Measurements from ENCODE around the gene LAMA4. TPM values are rescaled to one million over a fixed set of nuclear protein-coding genes. Genes with fewer than 3 reads are reported as not detected.

Gene LAMA4
- total RNA-seq, 6 experiments from 2014 or later: 2.9 to 8.3 (median 4.2) TPM

GRCh38 chr6:112228480-112229332, 25.7 kb downstream of the LAMA4 start:
- WGBS (ENCODE audit: insufficient coverage, low coverage, low lambda C conversion rate, missing lambda C conversion rate): 86% methylated on average over 6 of the region's 7 CpGs
- ATAC-seq: no peak
- TF ChIP-seq, protein P1, sequence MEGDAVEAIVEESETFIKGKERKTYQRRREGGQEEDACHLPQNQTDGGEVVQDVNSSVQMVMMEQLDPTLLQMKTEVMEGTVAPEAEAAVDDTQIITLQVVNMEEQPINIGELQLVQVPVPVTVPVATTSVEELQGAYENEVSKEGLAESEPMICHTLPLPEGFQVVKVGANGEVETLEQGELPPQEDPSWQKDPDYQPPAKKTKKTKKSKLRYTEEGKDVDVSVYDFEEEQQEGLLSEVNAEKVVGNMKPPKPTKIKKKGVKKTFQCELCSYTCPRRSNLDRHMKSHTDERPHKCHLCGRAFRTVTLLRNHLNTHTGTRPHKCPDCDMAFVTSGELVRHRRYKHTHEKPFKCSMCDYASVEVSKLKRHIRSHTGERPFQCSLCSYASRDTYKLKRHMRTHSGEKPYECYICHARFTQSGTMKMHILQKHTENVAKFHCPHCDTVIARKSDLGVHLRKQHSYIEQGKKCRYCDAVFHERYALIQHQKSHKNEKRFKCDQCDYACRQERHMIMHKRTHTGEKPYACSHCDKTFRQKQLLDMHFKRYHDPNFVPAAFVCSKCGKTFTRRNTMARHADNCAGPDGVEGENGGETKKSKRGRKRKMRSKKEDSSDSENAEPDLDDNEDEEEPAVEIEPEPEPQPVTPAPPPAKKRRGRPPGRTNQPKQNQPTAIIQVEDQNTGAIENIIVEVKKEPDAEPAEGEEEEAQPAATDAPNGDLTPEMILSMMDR (IDR thresholded peaks at IDR 0.05): no peak
- TF ChIP-seq POLR2A (IDR thresholded peaks at IDR 0.05): no peak

GRCh38 chr6:112227992-112228391, 26.4 kb downstream of the LAMA4 start:
- Histone ChIP-seq H3K27ac (peak overlapping the region in 1 of 3 donors; percentile 34), H3K36me3 (no peaks in the 10 kb centered on the region), H3K9me3 (no peaks in the 10 kb centered on the region), H3K4me1 (peaks cover 0 to 17% (median 7%) of the 10 kb centered on the region in 4 donors), H3K27me3 (no peaks in the 10 kb centered on the region), H3K4me3 (no peak overlapping the region)
- TF ChIP-seq POLR2A (IDR thresholded peaks at IDR 0.05): no peak
- TF ChIP-seq, protein P1 (IDR thresholded peaks at IDR 0.05): no peak
- 23% methylated on average over 1 of the region's 1 CpG for WGBS (ENCODE audit: insufficient coverage, low coverage, low lambda C conversion rate, missing lambda C conversion rate)
- intact Hi-C loops (cut with DNase I): no loop called here
- DNase-seq: peak; percentile 30 to 70 (median 65)
- ATAC-seq: peak; percentile 68 to 89 (median 81)

More at GRCh38 chr6:112228480-112229332, 25.7 kb downstream of the LAMA4 start:
- DNase-seq: no peak
- no peak overlapping the region for H3K27ac ChIP-seq
- H3K4me3 ChIP-seq: no peak overlapping the region
- H3K4me1 ChIP-seq: peaks cover 0 to 21% (median 6%) of the 10 kb centered on the region in 4 donors
- no peaks in the 10 kb centered on the region for H3K27me3 ChIP-seq
- intact Hi-C loops (cut with DNase I): no loop called here
- no peaks in the 10 kb centered on the region for H3K36me3 ChIP-seq
- no peaks in the 10 kb centered on the region for H3K9me3 ChIP-seq

DNA sequence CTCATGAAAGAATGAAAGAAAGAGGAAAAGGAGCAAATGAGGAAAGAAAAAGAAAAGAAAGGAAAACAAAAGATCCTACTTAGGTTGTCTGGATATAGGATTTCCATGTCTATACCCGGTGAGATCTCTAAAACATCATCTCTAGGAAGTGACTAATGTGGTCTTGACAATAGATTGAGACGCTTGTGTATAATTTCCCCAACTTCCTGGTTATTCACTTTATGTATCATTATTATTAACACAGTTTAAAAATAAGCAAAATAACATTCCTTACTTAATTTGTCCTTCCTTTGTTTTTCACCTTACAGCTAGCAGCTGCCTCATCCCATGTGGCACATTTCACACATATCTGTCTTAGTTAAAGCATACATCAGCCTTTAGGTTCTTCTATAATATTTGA, 27.0 kb downstream of the LAMA4 start:
- intact Hi-C loops (cut with DNase I): no loop called here
- H3K27ac ChIP-seq: peak overlapping the region in 1 of 3 donors; percentile 34
- H3K4me3 ChIP-seq: no peak overlapping the region
- peaks cover 0 to 17% (median 7%) of the 10 kb centered on the region in 4 donors for H3K4me1 ChIP-seq
- DNase-seq: no peak
- 84% methylated on average over 2 of the region's 2 CpGs for WGBS (ENCODE audit: insufficient coverage, low coverage, low lambda C conversion rate, missing lambda C conversion rate)
- H3K36me3 ChIP-seq: no peaks in the 10 kb centered on the region
- H3K9me3 ChIP-seq: no peaks in the 10 kb centered on the region
- peak in 2 of 4 donors; percentile 38 to 49 for ATAC-seq
- TF ChIP-seq, protein P1 (IDR thresholded peaks at IDR 0.05): no peak
- no peak for TF ChIP-seq POLR2A (IDR thresholded peaks at IDR 0.05)
- no peaks in the 10 kb centered on the region for H3K27me3 ChIP-seq

- Histone ChIP-seq H3K27ac (no peak overlapping the region), H3K4me3 (no peak overlapping the region), H3K9me3 (no peaks in the 10 kb centered on the region), H3K36me3 (no peaks in the 10 kb centered on the region), H3K4me1 (peaks cover 0 to 17% (median 7%) of the 10 kb centered on the region in 4 donors), H3K27me3 (no peaks in the 10 kb centered on the region)
- DNase-seq (no peak), ATAC-seq (no peak)
- 83% methylated on average over 1 of the region's 1 CpG for WGBS (ENCODE audit: insufficient coverage, low coverage, low lambda C conversion rate, missing lambda C conversion rate)
- TF ChIP-seq POLR2A (IDR thresholded peaks at IDR 0.05): no peak
- TF ChIP-seq, protein P1 (IDR thresholded peaks at IDR 0.05): no peak
- intact Hi-C loops (cut with DNase I): no loop called here
Observed at GRCh38 chr6:112225691-112226090, 28.7 kb downstream of the LAMA4 start.
